Keratinocyte (primary cell): Measurements from ENCODE around the gene RNF215.
"Not testable (repeated sequence)": the region's sequence is repeated elsewhere in the genome, so short reads cannot be mapped to it uniquely, and the experiment has no call there.

Source experiments
- EZH2 ChIP-seq: IDR thresholded peaks from one replicate; pipeline ENCODE4 v1.6.1; 2012; ENCODE audit warnings: inconsistent platforms, mild to moderate bottlenecking, low read length, moderate library complexity
- TF ChIP-seq, protein P1 (sequence below), 3 experiments: IDR thresholded peaks in 1 of 3; conservative IDR thresholded peaks in 1 of 3; optimal IDR thresholded peaks in 1 of 3; 2 replicates in 2 of 3; 3 replicates in 1 of 3; pipeline versions ENCODE3 to v1.5.1; 2011; ENCODE audit warnings: low read length in 3 of 3, mild to moderate bottlenecking in 3 of 3, moderate library complexity in 2 of 3, control low read depth in 1 of 3, inconsistent platforms in 1 of 3; ENCODE audit not compliant: insufficient read depth in 2 of 3; ENCODE audit errors: extremely low read depth in 1 of 3

DNA sequence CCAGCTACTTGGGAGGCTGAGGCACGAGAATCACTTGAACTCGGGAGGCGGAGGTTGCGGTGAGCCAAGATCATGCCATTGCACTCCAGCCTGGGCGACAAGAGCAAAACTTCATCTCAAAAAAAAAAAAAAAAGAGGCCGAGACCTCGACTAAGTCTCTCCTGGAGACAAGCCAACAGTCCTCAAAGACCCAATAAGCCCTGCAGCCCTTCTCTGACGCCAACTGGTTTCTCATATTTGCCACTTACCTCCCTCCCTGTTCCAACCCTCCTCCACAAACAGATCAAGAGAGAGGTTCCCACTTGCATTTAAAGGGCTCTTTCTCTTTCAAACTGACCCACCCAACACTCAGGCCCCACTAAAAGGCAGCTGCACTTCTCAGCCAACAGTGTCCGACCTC lies 48.9 kb downstream of the RNF215 start:
- not testable (repeated sequence) for TF ChIP-seq EZH2
- TF ChIP-seq, protein P1, sequence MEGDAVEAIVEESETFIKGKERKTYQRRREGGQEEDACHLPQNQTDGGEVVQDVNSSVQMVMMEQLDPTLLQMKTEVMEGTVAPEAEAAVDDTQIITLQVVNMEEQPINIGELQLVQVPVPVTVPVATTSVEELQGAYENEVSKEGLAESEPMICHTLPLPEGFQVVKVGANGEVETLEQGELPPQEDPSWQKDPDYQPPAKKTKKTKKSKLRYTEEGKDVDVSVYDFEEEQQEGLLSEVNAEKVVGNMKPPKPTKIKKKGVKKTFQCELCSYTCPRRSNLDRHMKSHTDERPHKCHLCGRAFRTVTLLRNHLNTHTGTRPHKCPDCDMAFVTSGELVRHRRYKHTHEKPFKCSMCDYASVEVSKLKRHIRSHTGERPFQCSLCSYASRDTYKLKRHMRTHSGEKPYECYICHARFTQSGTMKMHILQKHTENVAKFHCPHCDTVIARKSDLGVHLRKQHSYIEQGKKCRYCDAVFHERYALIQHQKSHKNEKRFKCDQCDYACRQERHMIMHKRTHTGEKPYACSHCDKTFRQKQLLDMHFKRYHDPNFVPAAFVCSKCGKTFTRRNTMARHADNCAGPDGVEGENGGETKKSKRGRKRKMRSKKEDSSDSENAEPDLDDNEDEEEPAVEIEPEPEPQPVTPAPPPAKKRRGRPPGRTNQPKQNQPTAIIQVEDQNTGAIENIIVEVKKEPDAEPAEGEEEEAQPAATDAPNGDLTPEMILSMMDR (optimal IDR thresholded peaks at IDR 0.05 in 1 of 3, IDR thresholded peaks at IDR 0.05 in 1 of 3, conservative IDR thresholded peaks at IDR 0.05 in 1 of 3; ENCODE audit: extremely low read depth in 1 of 3, insufficient read depth in 2 of 3, low read length in 3 of 3) = not testable (repeated sequence)
